ENCODE data around the gene GPR55.

GRCh38 chr2:230889911-230890601, 35.0 kb downstream of the GPR55 start:
- TF ChIP-seq POLR2A (IDR thresholded peaks at IDR 0.05) (no peak), CTCF (IDR thresholded peaks at IDR 0.05 in 8 of 11, conservative IDR thresholded peaks at IDR 0.05 in 3 of 11) (no peak)
